ENCODE results near the gene USP2.

Gene USP2

DNA sequence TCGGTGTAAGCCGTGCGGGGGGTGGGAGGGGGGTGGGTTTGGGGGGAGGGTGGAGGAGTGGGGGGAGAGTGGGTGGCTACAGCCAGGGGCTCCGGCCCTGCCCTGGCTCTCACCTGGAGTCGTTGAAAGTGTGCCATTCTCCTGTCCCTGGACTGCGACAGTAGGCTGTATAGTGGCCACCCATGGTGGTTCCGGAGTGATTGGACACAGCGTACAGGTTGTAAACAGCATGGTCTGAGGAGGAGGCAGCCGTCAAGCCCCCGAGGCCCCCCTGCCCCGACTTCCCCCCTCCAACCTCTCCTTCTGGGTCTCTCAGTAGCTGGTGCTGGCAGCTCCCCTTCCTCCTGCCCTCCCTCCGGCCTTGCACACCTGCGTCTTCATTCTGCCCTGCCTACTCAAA is 24.4 kb downstream of the USP2 start:
- H3K4me3 ChIP-seq (ENCODE audit: low read depth, low read length), result no peak overlapping the region
- TF ChIP-seq MYC (IDR thresholded peaks at IDR 0.05; ENCODE audit: low read depth, low read length) (no peak), POLR2A (IDR thresholded peaks at IDR 0.05; ENCODE audit: extremely low read depth, insufficient read length) (no peak)
- TF ChIP-seq, protein P1, sequence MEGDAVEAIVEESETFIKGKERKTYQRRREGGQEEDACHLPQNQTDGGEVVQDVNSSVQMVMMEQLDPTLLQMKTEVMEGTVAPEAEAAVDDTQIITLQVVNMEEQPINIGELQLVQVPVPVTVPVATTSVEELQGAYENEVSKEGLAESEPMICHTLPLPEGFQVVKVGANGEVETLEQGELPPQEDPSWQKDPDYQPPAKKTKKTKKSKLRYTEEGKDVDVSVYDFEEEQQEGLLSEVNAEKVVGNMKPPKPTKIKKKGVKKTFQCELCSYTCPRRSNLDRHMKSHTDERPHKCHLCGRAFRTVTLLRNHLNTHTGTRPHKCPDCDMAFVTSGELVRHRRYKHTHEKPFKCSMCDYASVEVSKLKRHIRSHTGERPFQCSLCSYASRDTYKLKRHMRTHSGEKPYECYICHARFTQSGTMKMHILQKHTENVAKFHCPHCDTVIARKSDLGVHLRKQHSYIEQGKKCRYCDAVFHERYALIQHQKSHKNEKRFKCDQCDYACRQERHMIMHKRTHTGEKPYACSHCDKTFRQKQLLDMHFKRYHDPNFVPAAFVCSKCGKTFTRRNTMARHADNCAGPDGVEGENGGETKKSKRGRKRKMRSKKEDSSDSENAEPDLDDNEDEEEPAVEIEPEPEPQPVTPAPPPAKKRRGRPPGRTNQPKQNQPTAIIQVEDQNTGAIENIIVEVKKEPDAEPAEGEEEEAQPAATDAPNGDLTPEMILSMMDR (IDR thresholded peaks at IDR 0.05; ENCODE audit: low read depth, low read length), result no peak
- TF ChIP-seq, protein P2, sequence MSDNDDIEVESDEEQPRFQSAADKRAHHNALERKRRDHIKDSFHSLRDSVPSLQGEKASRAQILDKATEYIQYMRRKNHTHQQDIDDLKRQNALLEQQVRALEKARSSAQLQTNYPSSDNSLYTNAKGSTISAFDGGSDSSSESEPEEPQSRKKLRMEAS (IDR thresholded peaks at IDR 0.05; ENCODE audit: low read depth, low read length), result no peak
- no peak for DNase-seq (ENCODE audit: low read depth)

DNA sequence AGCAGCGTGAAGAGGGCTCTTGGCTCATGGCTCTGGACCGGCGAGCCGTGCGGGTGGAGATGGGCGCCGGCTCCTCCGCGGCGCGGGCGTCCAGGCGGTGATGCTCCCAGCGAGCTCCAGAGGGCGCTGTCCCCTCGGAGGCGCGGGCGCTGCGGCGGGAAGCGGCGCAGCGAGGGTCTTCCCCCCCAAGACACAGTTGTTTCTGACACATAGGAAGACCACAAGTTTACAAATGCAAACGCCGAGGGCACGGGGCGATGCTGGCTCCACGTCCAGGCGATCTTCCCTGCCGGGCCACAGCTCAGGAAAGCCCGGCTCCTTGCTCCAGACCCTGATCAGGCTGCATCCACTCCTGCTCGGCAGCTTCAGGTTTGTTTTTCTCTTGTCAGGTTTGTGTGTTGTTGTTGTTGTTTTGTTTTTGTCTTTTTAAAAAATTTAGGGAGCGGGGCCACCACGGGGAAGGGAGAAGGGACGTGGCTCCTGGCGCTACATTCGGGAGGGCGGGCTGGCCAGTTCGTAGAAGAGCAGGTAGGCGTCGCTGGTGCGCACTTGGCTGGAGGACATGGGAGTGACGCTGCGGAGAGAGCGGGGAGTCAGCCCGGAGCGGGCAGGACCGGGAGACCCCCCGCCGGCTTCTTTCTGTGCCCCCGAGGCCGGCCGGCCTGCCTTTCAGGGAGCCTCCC is 25.0 kb downstream of the USP2 start:
- no peak for TF ChIP-seq POLR2A (IDR thresholded peaks at IDR 0.05; ENCODE audit: extremely low read depth, insufficient read length)
- TF ChIP-seq, protein P2 (IDR thresholded peaks at IDR 0.05; ENCODE audit: low read depth, low read length), result no peak
- peak; percentile 36; the same call in 1 of the 2 replicates for TF ChIP-seq MYC (IDR thresholded peaks at IDR 0.05; ENCODE audit: low read depth, low read length)
- TF ChIP-seq, protein P1 (IDR thresholded peaks at IDR 0.05; ENCODE audit: low read depth, low read length), result peak; percentile 82
- peak overlapping the region; percentile 60 for H3K4me3 ChIP-seq (ENCODE audit: low read depth, low read length)
- peak; percentile 82 for DNase-seq (ENCODE audit: low read depth)

DNA sequence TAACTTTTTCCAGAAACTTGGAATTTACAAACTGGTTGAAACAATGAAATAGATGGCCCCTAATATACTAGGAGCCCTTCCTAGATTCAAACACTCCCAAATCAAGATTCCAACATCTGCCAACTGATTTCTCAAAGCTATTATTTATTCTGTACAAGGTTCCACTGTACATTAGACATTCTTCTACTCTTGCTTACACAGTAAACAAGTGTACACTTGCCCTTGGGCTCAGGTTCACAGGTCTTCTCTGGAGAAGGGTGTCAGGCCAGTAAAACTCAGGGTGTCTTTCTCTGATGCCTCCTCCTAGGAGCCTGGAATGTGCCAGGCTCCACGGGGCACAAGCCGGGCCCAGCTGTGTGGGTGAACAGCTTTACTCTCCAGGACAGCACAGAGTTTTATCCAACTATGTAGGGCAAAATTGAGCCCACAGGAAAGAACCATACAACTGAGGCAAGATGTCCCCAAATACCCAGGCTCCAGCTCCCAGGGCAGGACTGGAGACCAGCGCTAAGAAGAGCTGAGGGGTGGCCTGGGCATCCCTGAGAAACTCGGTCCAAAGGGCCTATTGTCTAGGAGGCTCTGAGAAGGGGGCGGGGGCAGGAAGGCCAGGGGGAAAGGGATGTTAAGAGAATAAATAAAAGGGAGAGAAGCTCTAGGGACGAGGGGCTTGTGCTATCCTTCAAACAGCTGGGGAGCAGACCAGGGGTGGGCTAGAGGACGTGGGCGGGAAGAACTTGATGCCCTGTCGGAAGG is 26.2 kb downstream of the USP2 start:
- no peak for DNase-seq (ENCODE audit: low read depth)
- TF ChIP-seq MYC (IDR thresholded peaks at IDR 0.05; ENCODE audit: low read depth, low read length) (no peak), POLR2A (IDR thresholded peaks at IDR 0.05; ENCODE audit: extremely low read depth, insufficient read length) (no peak)
- TF ChIP-seq, protein P1 (IDR thresholded peaks at IDR 0.05; ENCODE audit: low read depth, low read length), result no peak
- TF ChIP-seq, protein P2 (IDR thresholded peaks at IDR 0.05; ENCODE audit: low read depth, low read length), result no peak
- no peak overlapping the region for H3K4me3 ChIP-seq (ENCODE audit: low read depth, low read length)

DNA sequence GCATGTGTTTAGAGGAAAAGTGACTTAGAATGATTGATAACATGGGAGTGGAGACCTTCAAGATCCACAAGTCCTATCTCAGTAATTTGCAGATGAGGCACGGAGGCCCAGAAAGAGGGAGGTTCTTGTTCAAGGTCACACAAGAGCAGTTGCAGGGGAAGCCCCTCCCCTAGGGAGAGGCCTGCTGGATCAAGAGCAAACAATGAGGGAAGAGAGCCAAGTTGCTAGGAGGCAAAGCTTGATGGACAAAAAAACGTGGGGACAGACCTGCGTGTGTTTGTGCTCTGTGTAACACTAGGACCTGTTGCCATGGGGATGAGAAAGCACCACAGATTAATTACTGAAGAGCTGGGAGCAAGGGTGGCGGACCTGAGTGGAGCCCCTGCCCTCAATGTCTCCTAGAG is 28.6 kb downstream of the USP2 start:
- DNase-seq (ENCODE audit: low read depth), result no peak
- TF ChIP-seq MYC (IDR thresholded peaks at IDR 0.05; ENCODE audit: low read depth, low read length) (no peak), POLR2A (IDR thresholded peaks at IDR 0.05; ENCODE audit: extremely low read depth, insufficient read length) (no peak)
- TF ChIP-seq, protein P2 (IDR thresholded peaks at IDR 0.05; ENCODE audit: low read depth, low read length), result no peak
- TF ChIP-seq, protein P1 (IDR thresholded peaks at IDR 0.05; ENCODE audit: low read depth, low read length), result no peak
- H3K4me3 ChIP-seq (ENCODE audit: low read depth, low read length), result no peak overlapping the region

DNA sequence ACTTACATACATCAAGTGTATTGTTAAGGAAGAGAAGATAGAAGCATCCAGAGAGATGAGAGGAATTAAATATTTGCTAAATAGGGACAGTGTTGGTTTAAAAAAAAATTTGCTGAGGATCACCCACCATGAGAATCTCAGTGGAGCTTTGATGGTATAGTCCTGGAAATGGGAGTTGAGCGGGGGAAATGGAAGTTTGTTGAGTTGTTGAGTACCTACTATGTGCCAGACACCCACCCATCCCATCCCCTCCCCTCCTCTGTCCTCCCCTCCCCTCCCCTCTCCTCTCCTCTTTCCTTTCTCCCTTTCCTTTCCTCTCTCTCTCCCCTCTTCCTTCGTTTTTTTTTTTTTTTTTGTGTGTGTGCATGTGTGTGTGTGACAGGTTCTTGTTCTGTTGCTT is 30.3 kb downstream of the USP2 start:
- TF ChIP-seq, protein P1 (IDR thresholded peaks at IDR 0.05; ENCODE audit: low read depth, low read length), result no peak
- TF ChIP-seq MYC (IDR thresholded peaks at IDR 0.05; ENCODE audit: low read depth, low read length) (no peak), POLR2A (IDR thresholded peaks at IDR 0.05; ENCODE audit: extremely low read depth, insufficient read length) (no peak)
- TF ChIP-seq, protein P2 (IDR thresholded peaks at IDR 0.05; ENCODE audit: low read depth, low read length), result no peak
- no peak for DNase-seq (ENCODE audit: low read depth)
- H3K4me3 ChIP-seq (ENCODE audit: low read depth, low read length), result no peak overlapping the region

Measured in NB4 (cell line).